ENCODE measurements around the gene SLC24A5.

Gene SLC24A5

DNA sequence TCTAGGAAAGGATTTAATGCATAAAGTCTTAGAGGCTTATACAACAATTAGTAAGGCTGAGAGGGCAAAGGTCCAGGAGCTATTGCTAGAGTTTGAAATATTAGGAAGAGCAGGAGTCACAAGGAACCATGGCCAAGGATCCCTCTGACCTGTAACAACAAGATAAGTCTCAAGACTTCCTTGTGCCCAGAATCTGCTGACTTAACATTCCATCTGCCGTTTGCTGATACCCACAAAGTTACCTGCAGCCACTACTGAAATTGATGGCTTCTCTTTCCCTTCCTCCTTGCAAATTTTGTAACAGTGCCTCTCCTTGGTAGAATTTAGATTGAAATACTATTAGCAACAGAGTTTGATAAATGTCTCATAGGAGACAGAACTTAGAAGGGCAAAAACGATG lies 62.0 kb downstream of the SLC24A5 start:
- Histone ChIP-seq H3K4me3 (ENCODE audit: low read depth, low read length) (peak overlapping the region; percentile 50), H2AFZ (ENCODE audit: low read length, unreplicated experiment) (peak overlapping the region; percentile 21), H3K27ac (ENCODE audit: low read depth, low read length) (no peak overlapping the region)

DNA sequence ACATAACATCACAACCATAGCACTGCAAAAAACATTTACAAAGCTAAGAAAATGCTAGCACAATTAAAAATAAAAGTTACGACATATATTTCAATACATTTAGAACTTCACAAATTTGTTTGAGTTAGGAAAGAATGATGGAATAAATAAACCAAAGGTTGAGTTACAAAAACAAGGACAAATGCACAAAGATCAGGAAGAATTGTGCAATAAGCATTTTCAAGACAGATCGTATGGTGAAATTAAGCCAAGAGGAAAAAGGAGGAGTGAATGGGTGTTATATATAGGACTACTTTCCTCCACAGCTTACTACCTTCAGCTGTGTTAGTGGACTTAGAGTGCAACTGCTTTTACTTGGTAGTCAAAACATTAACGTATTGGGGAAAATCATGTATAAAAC lies 64.7 kb downstream of the SLC24A5 start:
- no peaks in the 10 kb centered on the region for H3K79me2 ChIP-seq (ENCODE audit: control insufficient read depth, insufficient read depth, low read length, unreplicated experiment)
- H3K4me1 ChIP-seq (ENCODE audit: control insufficient read depth, insufficient read depth, low read length, unreplicated experiment), result no peaks in the 10 kb centered on the region
- H3K27me3 ChIP-seq (ENCODE audit: insufficient read depth, low read length), result peaks cover 48% of the 10 kb centered on the region
- no peaks in the 10 kb centered on the region for H3K36me3 ChIP-seq (ENCODE audit: insufficient read depth, low read length)
- no peak overlapping the region for H2AFZ ChIP-seq (ENCODE audit: low read length, unreplicated experiment)
- no peak overlapping the region for H3K27ac ChIP-seq (ENCODE audit: low read depth, low read length)
- H3K4me3 ChIP-seq (ENCODE audit: low read depth, low read length), result no peak overlapping the region

More for the DNA sequence above, 62.0 kb downstream of the SLC24A5 start:
- H3K36me3 ChIP-seq (ENCODE audit: insufficient read depth, low read length), result no peaks in the 10 kb centered on the region
- H3K4me1 ChIP-seq (ENCODE audit: control insufficient read depth, insufficient read depth, low read length, unreplicated experiment), result no peaks in the 10 kb centered on the region
- no peaks in the 10 kb centered on the region for H3K79me2 ChIP-seq (ENCODE audit: control insufficient read depth, insufficient read depth, low read length, unreplicated experiment)
- H3K27me3 ChIP-seq (ENCODE audit: insufficient read depth, low read length), result peaks cover 29% of the 10 kb centered on the region

DNA sequence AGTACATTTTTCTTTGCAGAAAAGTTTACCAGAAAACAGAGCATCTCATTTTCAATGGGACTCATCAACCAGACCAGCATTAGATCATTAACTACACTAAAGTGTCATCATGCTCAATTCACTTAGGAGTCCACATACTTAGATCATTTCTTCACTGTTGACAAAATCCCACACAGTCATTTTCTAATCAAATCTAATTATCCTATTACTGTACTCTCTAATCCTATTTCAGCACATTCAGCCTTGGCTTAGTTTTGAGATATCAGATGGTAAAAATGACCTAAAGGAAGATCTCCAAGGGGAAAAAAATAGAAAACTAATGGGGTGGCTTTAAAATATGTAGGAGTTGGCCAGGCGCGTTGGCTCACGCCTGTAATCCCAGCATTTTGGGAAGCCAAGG lies 65.5 kb downstream of the SLC24A5 start:
- no peaks in the 10 kb centered on the region for H3K79me2 ChIP-seq (ENCODE audit: control insufficient read depth, insufficient read depth, low read length, unreplicated experiment)
- H3K27ac ChIP-seq (ENCODE audit: low read depth, low read length), result no peak overlapping the region
- H2AFZ ChIP-seq (ENCODE audit: low read length, unreplicated experiment), result no peak overlapping the region
- no peaks in the 10 kb centered on the region for H3K36me3 ChIP-seq (ENCODE audit: insufficient read depth, low read length)
- H3K4me3 ChIP-seq (ENCODE audit: low read depth, low read length), result no peak overlapping the region
- H3K27me3 ChIP-seq (ENCODE audit: insufficient read depth, low read length), result peaks cover 56% of the 10 kb centered on the region
- no peaks in the 10 kb centered on the region for H3K4me1 ChIP-seq (ENCODE audit: control insufficient read depth, insufficient read depth, low read length, unreplicated experiment)

DNA sequence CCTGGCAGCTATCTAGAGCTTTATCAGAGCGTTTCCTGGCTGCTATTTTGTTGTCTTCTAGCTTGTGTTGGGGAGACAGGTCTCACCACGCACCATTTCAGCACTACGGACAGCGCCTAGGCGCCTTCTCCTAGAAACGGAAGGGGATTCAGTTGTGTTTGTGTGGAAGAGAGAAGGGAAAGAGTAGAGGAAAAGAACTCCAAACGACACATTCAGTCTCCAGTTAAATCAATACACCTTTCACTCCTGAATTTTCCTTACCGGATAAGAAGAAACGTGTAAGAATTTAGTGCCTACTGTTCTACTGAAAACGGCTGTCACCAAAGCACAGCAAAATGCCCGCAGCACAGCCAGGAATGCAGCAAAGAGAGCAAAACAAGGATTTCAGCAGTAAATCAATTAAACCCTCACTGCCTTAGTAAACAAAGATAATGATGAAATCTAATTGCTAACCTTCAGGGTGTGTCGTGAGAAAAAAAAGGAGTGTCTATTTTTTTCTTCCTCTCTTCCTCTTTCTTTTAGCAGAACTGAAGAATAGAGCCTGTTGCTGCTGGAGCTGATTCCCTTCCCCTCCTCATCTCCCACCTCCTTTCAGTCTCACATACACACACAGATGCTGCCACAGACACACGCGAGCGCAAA lies 70.3 kb downstream of the SLC24A5 start:
- Histone ChIP-seq H3K36me3 (ENCODE audit: insufficient read depth, low read length) (no peaks in the 10 kb centered on the region), H3K4me3 (ENCODE audit: low read depth, low read length) (peak overlapping the region; percentile 59), H2AFZ (ENCODE audit: low read length, unreplicated experiment) (no peak overlapping the region), H3K27me3 (ENCODE audit: insufficient read depth, low read length) (peaks cover 86% of the 10 kb centered on the region), H3K79me2 (ENCODE audit: control insufficient read depth, insufficient read depth, low read length, unreplicated experiment) (no peaks in the 10 kb centered on the region), H3K4me1 (ENCODE audit: control insufficient read depth, insufficient read depth, low read length, unreplicated experiment) (no peaks in the 10 kb centered on the region), H3K27ac (ENCODE audit: low read depth, low read length) (no peak overlapping the region)

DNA sequence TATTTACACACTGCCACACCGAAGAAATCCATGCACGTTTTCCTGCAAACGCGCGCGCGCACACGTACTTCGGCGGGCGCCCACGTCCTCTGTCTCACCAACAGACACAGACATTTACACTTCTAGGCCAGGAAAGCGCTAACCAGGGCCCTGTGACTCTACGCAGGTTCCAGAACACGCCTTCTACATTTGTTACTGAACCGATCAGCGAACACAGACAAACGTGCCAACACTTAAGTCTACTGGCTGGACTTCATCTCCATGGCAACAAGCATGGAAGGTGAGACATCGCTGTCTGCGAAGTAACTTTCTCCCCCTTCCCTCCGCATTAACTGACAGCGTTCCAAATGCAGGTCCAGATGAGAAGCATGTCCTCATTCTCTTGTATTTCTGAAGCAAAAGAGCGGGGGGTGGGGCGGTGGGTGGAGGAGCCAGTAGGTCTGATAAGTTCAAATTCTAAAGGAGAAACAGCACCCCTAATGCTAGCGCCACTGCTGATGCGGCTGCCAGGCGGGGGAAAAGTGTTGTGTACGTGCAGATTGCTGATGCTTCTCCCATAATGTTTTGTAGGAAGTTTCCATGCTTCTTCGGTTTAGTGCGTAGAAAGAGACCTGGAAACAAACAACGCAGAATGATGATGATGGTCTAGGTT lies 70.9 kb downstream of the SLC24A5 start, which contains the start of gene CTXN2:
TSS of gene CTXN2 (plus strand) at position 92 of the 652 bp plus-strand sequence. CDS start 9,636 bp downstream, outside the sequence.
- H3K4me1 ChIP-seq (ENCODE audit: control insufficient read depth, insufficient read depth, low read length, unreplicated experiment), result no peaks in the 10 kb centered on the region
- H3K27ac ChIP-seq (ENCODE audit: low read depth, low read length), result no peak within 1 kb of the TSS
- no peak within 1 kb of the TSS for H2AFZ ChIP-seq (ENCODE audit: low read length, unreplicated experiment)
- H3K27me3 ChIP-seq (ENCODE audit: insufficient read depth, low read length), result peaks cover 89% of the 10 kb centered on the region
- peak within 1 kb of the TSS; percentile 59 for H3K4me3 ChIP-seq (ENCODE audit: low read depth, low read length)
- H3K79me2 ChIP-seq (ENCODE audit: control insufficient read depth, insufficient read depth, low read length, unreplicated experiment), result no peaks in the 10 kb centered on the region
- no peaks in the 10 kb centered on the region for H3K36me3 ChIP-seq (ENCODE audit: insufficient read depth, low read length)
